HCT116 (cell line): ENCODE results near the gene ICA1. TPM values are rescaled to one million over a fixed set of nuclear protein-coding genes. Genes with fewer than 3 reads are reported as not detected.

Experiments used
- ATAC-seq: fragments of 200-7000 bp; cut with Tn5 transposase; 2 replicates; pipeline ENCODE4 v1.9.1; 2020; ENCODE audit warnings: mild to moderate bottlenecking, moderate library complexity
- BruUV-seq: library from RNA; stranded (reverse); fragments of 400-500 nt; replicated peaks from 2 replicates; lab custom pipeline; 2021; lab: Mats Ljungman, UMichigan
- CTCF ChIA-PET: fragments of 300-600 bp; sonication (Branson Sonifier 250); formaldehyde crosslinking; loops from one replicate; lab custom pipeline; 2021; ENCODE audit warnings: antibody characterized with exemption; lab: Charles Lee
- POLR2A ChIA-PET: fragments of 300-600, 350-600 bp; sonication (Branson Sonifier 250); formaldehyde crosslinking; loops from one replicate; lab custom pipeline; 2021; ENCODE audit warnings: antibody characterized with exemption; lab: Charles Lee
- RAD21 ChIA-PET, 2 experiments: fragments of 300-600 bp; sonication (Branson Sonifier 250); formaldehyde crosslinking; loops; one replicate each; lab custom pipeline; 2023; ENCODE audit warnings: low total read pairs in 2 of 2; ENCODE audit not compliant: uncharacterized antibody in 2 of 2, unreplicated experiment in 2 of 2, low non-redundant PET in 1 of 2; lab: Charles Lee
- DNase-seq: peaks from one replicate; pipeline ENCODE4 v3.0.0-alpha.2; 2010; ENCODE audit warnings: low read depth, low spot score
- H2AFZ ChIP-seq: fragments of 200-600 bp; shearing (Covaris generic), sonication (generic); 2 replicates; pipeline ENCODE4 v1.6.1; 2017; ENCODE audit warnings: low read depth, mixed run types, mixed read lengths, antibody characterized with exemption, low read length; ENCODE audit not compliant: poor library complexity, severe bottlenecking
- H3K27ac ChIP-seq: 2 replicates; pipeline ENCODE4 v1.5.1; 2012; ENCODE audit warnings: low read depth, low read length
- H3K27me3 ChIP-seq: fragments of 200-600 bp; sonication (generic); 2 replicates; pipeline ENCODE4 v1.6.1; 2016; ENCODE audit warnings: mixed run types, low read length, mixed read lengths; ENCODE audit not compliant: insufficient read depth
- H3K36me3 ChIP-seq, 2 experiments: fragments of 200-500 bp in 1 of 2; fragments of 200-600 bp in 1 of 2; sonication (Bioruptor generic) in 1 of 2; sonication (generic) in 1 of 2; 2 replicates each; pipeline versions ENCODE4 v1.5.1 to v1.6.1; 2014 to 2016; ENCODE audit warnings: low read length in 2 of 2, inconsistent platforms in 1 of 2, mixed read lengths in 1 of 2, mixed run types in 1 of 2; ENCODE audit not compliant: insufficient read depth in 2 of 2, control insufficient read depth in 1 of 2
- H3K4me1 ChIP-seq, 2 experiments: fragments of 200-600 bp in 1 of 2; sonication (generic) in 1 of 2; 2 replicates each; pipeline versions ENCODE4 v1.5.1 to v1.6.1; 2012 to 2017; ENCODE audit warnings: low read length in 2 of 2, inconsistent platforms in 1 of 2, mild to moderate bottlenecking in 1 of 2, mixed read lengths in 1 of 2, mixed run types in 1 of 2, moderate library complexity in 1 of 2; ENCODE audit not compliant: insufficient read depth in 2 of 2, control insufficient read depth in 1 of 2
- H3K4me2 ChIP-seq: fragments of 200-600 bp; sonication (generic); 2 replicates; pipeline ENCODE4 v1.6.1; 2017; ENCODE audit warnings: mixed run types, low read length, mixed read lengths
- H3K4me3 ChIP-seq, 2 experiments: fragments of 200-600 bp in 1 of 2; sonication (generic) in 1 of 2; replicated peaks in 1 of 2; 2 replicates each; pipeline ENCODE4 v1.5.1; 2011 to 2016; ENCODE audit warnings: low read length in 2 of 2, control low read depth in 1 of 2, low read depth in 1 of 2, mild to moderate bottlenecking in 1 of 2, mixed read lengths in 1 of 2, mixed run types in 1 of 2
- H3K79me2 ChIP-seq: fragments of 200-600 bp; sonication (generic); 2 replicates; pipeline ENCODE4 v1.6.1; 2017; ENCODE audit warnings: mild to moderate bottlenecking, mixed run types, low read length, moderate library complexity, mixed read lengths; ENCODE audit not compliant: insufficient read depth
- H3K9ac ChIP-seq: fragments of 200-600 bp; sonication (generic); 2 replicates; pipeline ENCODE4 v1.6.1; 2016; ENCODE audit warnings: low read length, mixed read lengths
- H3K9me2 ChIP-seq: fragments of 200-600 bp; sonication (generic), shearing (Covaris generic); 2 replicates; pipeline ENCODE4 v1.6.1; 2017; ENCODE audit warnings: mixed run types, mild to moderate bottlenecking, moderate library complexity; ENCODE audit not compliant: insufficient read depth
- H3K9me3 ChIP-seq, 2 experiments: fragments of 200-500 bp in 1 of 2; fragments of 200-600 bp in 1 of 2; sonication (Bioruptor generic) in 1 of 2; sonication (generic) in 1 of 2; 2 replicates each; pipeline ENCODE4 v1.6.1; 2014 to 2017; ENCODE audit warnings: low read length in 2 of 2, mixed read lengths in 2 of 2, inconsistent platforms in 1 of 2, low read depth in 1 of 2, mild to moderate bottlenecking in 1 of 2, mixed run types in 1 of 2, moderate library complexity in 1 of 2; ENCODE audit not compliant: control insufficient read depth in 1 of 2, insufficient read depth in 1 of 2
- H4K20me1 ChIP-seq: fragments of 200-600 bp; sonication (generic), shearing (Covaris generic); 2 replicates; pipeline ENCODE4 v1.6.1; 2017; ENCODE audit warnings: mixed run types, mild to moderate bottlenecking, moderate library complexity; ENCODE audit not compliant: insufficient read depth
- ATF3 ChIP-seq: IDR thresholded peaks from 2 replicates; pipeline ENCODE4 v1.6.1; 2012
- CBX3 ChIP-seq: IDR thresholded peaks from 2 replicates; pipeline ENCODE4 v1.6.1; 2012; ENCODE audit warnings: low read depth
- EGR1 ChIP-seq: IDR thresholded peaks from 2 replicates; pipeline ENCODE4 v1.6.1; 2012; ENCODE audit warnings: low read depth
- ELF1 ChIP-seq: IDR thresholded peaks from 2 replicates; pipeline ENCODE4 v1.6.1; 2012; ENCODE audit warnings: low read depth, borderline replicate concordance
- EZH2 ChIP-seq: fragments of 200-600 bp; sonication (generic); IDR thresholded peaks from 2 replicates; pipeline ENCODE4 v1.6.1; 2017; ENCODE audit warnings: antibody characterized with exemption, mixed run types
- FOSL1 ChIP-seq: IDR thresholded peaks from 2 replicates; pipeline ENCODE4 v1.6.1; 2012; ENCODE audit warnings: low read depth
- JUND ChIP-seq: IDR thresholded peaks from 2 replicates; pipeline ENCODE4 v1.6.1; 2012
- POLR2A ChIP-seq: IDR thresholded peaks from 2 replicates; pipeline ENCODE4 v1.7.0; 2011; ENCODE audit warnings: borderline replicate concordance; ENCODE audit not compliant: insufficient read depth, insufficient read length; ENCODE audit errors: extremely low read depth
- POLR2AphosphoS5 ChIP-seq: IDR thresholded peaks from 2 replicates; pipeline ENCODE4 v1.6.1; 2011; ENCODE audit warnings: mild to moderate bottlenecking, low read depth, low read length, moderate library complexity
- SIN3A ChIP-seq: IDR thresholded peaks from 2 replicates; pipeline ENCODE4 v1.6.1; 2012; ENCODE audit warnings: low read depth
- SP1 ChIP-seq: IDR thresholded peaks from 2 replicates; pipeline ENCODE4 v1.6.1; 2012; ENCODE audit warnings: low read depth
- SRF ChIP-seq: IDR thresholded peaks from 2 replicates; pipeline ENCODE4 v1.6.1; 2012; ENCODE audit warnings: low read depth
- TCF7L2 ChIP-seq: IDR thresholded peaks from 2 replicates; pipeline ENCODE4 v1.7.0; 2011; ENCODE audit warnings: borderline replicate concordance, inconsistent platforms; ENCODE audit not compliant: insufficient read depth, insufficient read length; ENCODE audit errors: extremely low read depth
- YY1 ChIP-seq: IDR thresholded peaks from 2 replicates; pipeline ENCODE4 v1.6.1; 2011; ENCODE audit warnings: low read length, low read depth, moderate library complexity, mild to moderate bottlenecking; ENCODE audit not compliant: insufficient replicate concordance; ENCODE audit errors: extremely low read depth
- ZFX ChIP-seq: fragments of 450-650 bp; IDR thresholded peaks from 2 replicates; pipeline ENCODE4 v1.6.1; 2017
- ZNF274 ChIP-seq: fragments of 200-500 bp; sonication (Bioruptor generic); IDR thresholded peaks from 2 replicates; pipeline ENCODE4 v1.6.1; 2014; ENCODE audit warnings: mild to moderate bottlenecking, low read depth, low read length, inconsistent platforms
- intact Hi-C: fragments of 100-400 bp; cut with micrococcal nuclease; formaldehyde crosslinking; loops from 2 replicates; pipeline ENCODE4 v1.10.0; 2022
- total RNA-seq: library from RNA; stranded (reverse); gene quantifications from one replicate; pipeline ENCODE4 v1.2.1, GENCODE V29; 2021; ENCODE audit not compliant: unreplicated experiment
- TF ChIP-seq, protein P1 (sequence below), 3 experiments: fragments of 200-600 bp in 1 of 3; sonication (generic) in 1 of 3; IDR thresholded peaks in 2 of 3; conservative IDR thresholded peaks in 1 of 3; 2 replicates each; pipeline ENCODE4 v1.5.1; 2012 to 2017; ENCODE audit warnings: low read depth in 2 of 3, low read length in 2 of 3, antibody characterized with exemption in 1 of 3, borderline replicate concordance in 1 of 3, control low read depth in 1 of 3, mild to moderate bottlenecking in 1 of 3, mixed read lengths in 1 of 3, mixed run types in 1 of 3, moderate library complexity in 1 of 3; ENCODE audit not compliant: insufficient read depth in 1 of 3

The ICA1 gene
- total RNA-seq, 1 experiment from 2014 or later, result 16.4 TPM

DNA sequence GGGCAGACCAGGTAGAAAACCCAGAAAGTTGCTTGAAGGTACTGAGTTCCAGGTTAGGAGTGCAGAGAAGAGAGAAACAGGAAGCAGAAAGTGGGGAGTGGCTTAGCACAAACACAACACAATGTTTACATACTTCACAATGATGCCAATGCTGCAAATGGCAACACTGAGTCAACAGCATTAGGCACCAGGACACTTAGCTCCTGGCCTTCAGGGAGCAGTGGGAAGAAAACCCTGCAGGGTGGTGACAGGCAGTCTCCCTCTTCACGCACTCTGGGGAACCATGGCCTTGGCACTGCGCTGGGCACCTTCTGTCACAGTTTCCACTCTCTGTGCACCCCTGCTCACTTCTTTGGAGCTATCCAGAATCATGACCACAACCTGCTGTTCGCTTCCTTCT is 7.3 kb downstream of the ICA1 start:
- no peaks in the 10 kb centered on the region for H3K79me2 ChIP-seq
- intact Hi-C loops, result no loop called here
- ChIA-PET CTCF (no interaction called here), POLR2A (no interaction called here), RAD21 (no interaction called here)
- no peaks in the 10 kb centered on the region for H3K27me3 ChIP-seq
- BruUV-seq, result no TSS peak
- H4K20me1 ChIP-seq, result no peaks in the 10 kb centered on the region
- no peak for DNase-seq
- H3K4me2 ChIP-seq, result no peak overlapping the region
- no peak overlapping the region for H2AFZ ChIP-seq
- no peaks in the 10 kb centered on the region; a peak in 1 of 4 replicates for H3K4me1 ChIP-seq
- H3K27ac ChIP-seq, result no peak overlapping the region
- no peak overlapping the region for H3K4me3 ChIP-seq
- no peaks in the 10 kb centered on the region for H3K36me3 ChIP-seq
- TF ChIP-seq ATF3, result no peak
- no peak for TF ChIP-seq FOSL1
- no peak for TF ChIP-seq SIN3A
- no peak for TF ChIP-seq POLR2AphosphoS5
- no peak for TF ChIP-seq TCF7L2
- no peak for TF ChIP-seq CBX3
- no peak for TF ChIP-seq ELF1
- TF ChIP-seq EGR1, result no peak
- no peak for TF ChIP-seq ZFX
- TF ChIP-seq EZH2, result no peak
- no peak for TF ChIP-seq ZNF274
- no peak for TF ChIP-seq SRF
- TF ChIP-seq, protein P1, sequence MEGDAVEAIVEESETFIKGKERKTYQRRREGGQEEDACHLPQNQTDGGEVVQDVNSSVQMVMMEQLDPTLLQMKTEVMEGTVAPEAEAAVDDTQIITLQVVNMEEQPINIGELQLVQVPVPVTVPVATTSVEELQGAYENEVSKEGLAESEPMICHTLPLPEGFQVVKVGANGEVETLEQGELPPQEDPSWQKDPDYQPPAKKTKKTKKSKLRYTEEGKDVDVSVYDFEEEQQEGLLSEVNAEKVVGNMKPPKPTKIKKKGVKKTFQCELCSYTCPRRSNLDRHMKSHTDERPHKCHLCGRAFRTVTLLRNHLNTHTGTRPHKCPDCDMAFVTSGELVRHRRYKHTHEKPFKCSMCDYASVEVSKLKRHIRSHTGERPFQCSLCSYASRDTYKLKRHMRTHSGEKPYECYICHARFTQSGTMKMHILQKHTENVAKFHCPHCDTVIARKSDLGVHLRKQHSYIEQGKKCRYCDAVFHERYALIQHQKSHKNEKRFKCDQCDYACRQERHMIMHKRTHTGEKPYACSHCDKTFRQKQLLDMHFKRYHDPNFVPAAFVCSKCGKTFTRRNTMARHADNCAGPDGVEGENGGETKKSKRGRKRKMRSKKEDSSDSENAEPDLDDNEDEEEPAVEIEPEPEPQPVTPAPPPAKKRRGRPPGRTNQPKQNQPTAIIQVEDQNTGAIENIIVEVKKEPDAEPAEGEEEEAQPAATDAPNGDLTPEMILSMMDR (IDR thresholded peaks at IDR 0.05 in 2 of 3, conservative IDR thresholded peaks at IDR 0.05 in 1 of 3; ENCODE audit: borderline replicate concordance in 1 of 3, insufficient read depth in 1 of 3, low read depth in 2 of 3, low read length in 2 of 3), result no peak
- no peak for TF ChIP-seq YY1
- no peak for TF ChIP-seq JUND
- TF ChIP-seq POLR2A, result no peak
- TF ChIP-seq SP1, result no peak
- H3K9me3 ChIP-seq, result no peaks in the 10 kb centered on the region
- no peak overlapping the region for H3K9ac ChIP-seq
- 0 out of 2 replicates have a peak, but pooled peaks have one; percentile 17 for ATAC-seq
- H3K9me2 ChIP-seq, result no peaks in the 10 kb centered on the region
